Measurements from ENCODE around the gene CSRP2.

The CSRP2 gene

GRCh38 chr12:76866151-76866567 lies 12.7 kb downstream of the CSRP2 start:
- H3K27ac ChIP-seq (ENCODE audit: low read depth, low read length, poor library complexity, severe bottlenecking), result peak overlapping the region; percentile 41
- H3K9me2 ChIP-seq (ENCODE audit: low read depth, low read length), result no peaks in the 10 kb centered on the region
- no peaks in the 10 kb centered on the region for H3K9me3 ChIP-seq (ENCODE audit: low read length)
- H3K4me2 ChIP-seq (ENCODE audit: low read length), result peak overlapping the region; percentile 36
- no peaks in the 10 kb centered on the region for H3K36me3 ChIP-seq (ENCODE audit: insufficient read depth, low read length)
- H4K20me1 ChIP-seq (ENCODE audit: insufficient read depth, low read length), result no peaks in the 10 kb centered on the region
- H3K9ac ChIP-seq (ENCODE audit: low read length), result no peak overlapping the region
- H3K79me2 ChIP-seq (ENCODE audit: insufficient read depth, low read length), result no peaks in the 10 kb centered on the region
- H3K4me3 ChIP-seq (ENCODE audit: low read depth, low read length, poor library complexity, severe bottlenecking), result peak overlapping the region; percentile 10
- H2AFZ ChIP-seq (ENCODE audit: low read length), result no peak overlapping the region
- H3K4me1 ChIP-seq (ENCODE audit: insufficient read depth, low read length, severe bottlenecking), result peaks cover 28% of the 10 kb centered on the region
- no peaks in the 10 kb centered on the region for H3K27me3 ChIP-seq (ENCODE audit: insufficient read depth, low read length)
- H3F3A ChIP-seq (ENCODE audit: insufficient read depth, low read length), result no peaks in the 10 kb centered on the region
- TF ChIP-seq EZH2 (IDR thresholded peaks at IDR 0.05; ENCODE audit: borderline replicate concordance, low read length) (no peak), CTCF (IDR thresholded peaks at IDR 0.05; ENCODE audit: low read length) (no peak)

GRCh38 chr12:76864791-76865400 lies 13.9 kb downstream of the CSRP2 start:
- H3K4me1 ChIP-seq (ENCODE audit: insufficient read depth, low read length, severe bottlenecking), result peaks cover 28% of the 10 kb centered on the region
- H4K20me1 ChIP-seq (ENCODE audit: insufficient read depth, low read length), result no peaks in the 10 kb centered on the region
- no peaks in the 10 kb centered on the region for H3K27me3 ChIP-seq (ENCODE audit: insufficient read depth, low read length)
- no peaks in the 10 kb centered on the region for H3K9me3 ChIP-seq (ENCODE audit: low read length)
- H3F3A ChIP-seq (ENCODE audit: insufficient read depth, low read length), result no peaks in the 10 kb centered on the region
- no peak overlapping the region for H3K9ac ChIP-seq (ENCODE audit: low read length)
- no peaks in the 10 kb centered on the region for H3K9me2 ChIP-seq (ENCODE audit: low read depth, low read length)
- H3K4me3 ChIP-seq (ENCODE audit: low read depth, low read length, poor library complexity, severe bottlenecking), result no peak overlapping the region
- no peaks in the 10 kb centered on the region for H3K36me3 ChIP-seq (ENCODE audit: insufficient read depth, low read length)
- no peak for TF ChIP-seq EZH2 (IDR thresholded peaks at IDR 0.05; ENCODE audit: borderline replicate concordance, low read length)
- TF ChIP-seq CTCF (IDR thresholded peaks at IDR 0.05; ENCODE audit: low read length), result no peak
- no peak overlapping the region for H2AFZ ChIP-seq (ENCODE audit: low read length)
- H3K4me2 ChIP-seq (ENCODE audit: low read length), result no peak overlapping the region
- no peak overlapping the region for H3K27ac ChIP-seq (ENCODE audit: low read depth, low read length, poor library complexity, severe bottlenecking)
- no peaks in the 10 kb centered on the region for H3K79me2 ChIP-seq (ENCODE audit: insufficient read depth, low read length)

- no peaks in the 10 kb centered on the region for H3F3A ChIP-seq (ENCODE audit: insufficient read depth, low read length)
- no peaks in the 10 kb centered on the region for H4K20me1 ChIP-seq (ENCODE audit: insufficient read depth, low read length)
- no peaks in the 10 kb centered on the region for H3K9me3 ChIP-seq (ENCODE audit: low read length)
- no peaks in the 10 kb centered on the region for H3K27me3 ChIP-seq (ENCODE audit: insufficient read depth, low read length)
- H2AFZ ChIP-seq (ENCODE audit: low read length), result no peak overlapping the region
- H3K4me3 ChIP-seq (ENCODE audit: low read depth, low read length, poor library complexity, severe bottlenecking), result no peak overlapping the region
- H3K4me1 ChIP-seq (ENCODE audit: insufficient read depth, low read length, severe bottlenecking), result peaks cover 28% of the 10 kb centered on the region
- H3K79me2 ChIP-seq (ENCODE audit: insufficient read depth, low read length), result no peaks in the 10 kb centered on the region
- H3K36me3 ChIP-seq (ENCODE audit: insufficient read depth, low read length), result no peaks in the 10 kb centered on the region
- H3K4me2 ChIP-seq (ENCODE audit: low read length), result no peak overlapping the region
- no peak overlapping the region for H3K27ac ChIP-seq (ENCODE audit: low read depth, low read length, poor library complexity, severe bottlenecking)
- TF ChIP-seq EZH2 (IDR thresholded peaks at IDR 0.05; ENCODE audit: borderline replicate concordance, low read length) (no peak), CTCF (IDR thresholded peaks at IDR 0.05; ENCODE audit: low read length) (no peak)
- no peaks in the 10 kb centered on the region for H3K9me2 ChIP-seq (ENCODE audit: low read depth, low read length)
- no peak overlapping the region for H3K9ac ChIP-seq (ENCODE audit: low read length)
Measured at GRCh38 chr12:76863837-76864236, 15.0 kb downstream of the CSRP2 start.

All from OCI-LY1 (cell line).